HAP-1 (cell line): ENCODE data around the gene PNP.
"Not testable (repeated sequence)": the region's sequence is repeated elsewhere in the genome, so short reads cannot be mapped to it uniquely, and the experiment has no call there.

Source experiments
- DNase-seq, 2 experiments: peaks; one replicate each; pipeline ENCODE4 v3.0.0-alpha.2; 2016 to 2020; ENCODE audit warnings: low spot score in 2 of 2
- H3K27me3 ChIP-seq: fragments of 250-450 bp; sonication (Bioruptor Pico); 2 replicates; pipeline ENCODE4 v1.5.1; 2020; ENCODE audit warnings: low read depth, mild to moderate bottlenecking, moderate library complexity
- H3K36me3 ChIP-seq: fragments of 250-450 bp; sonication (Bioruptor Pico); replicated peaks from 2 replicates; pipeline ENCODE4 v1.5.1; 2020; ENCODE audit warnings: mild to moderate bottlenecking
- H3K4me1 ChIP-seq: fragments of 250-450 bp; sonication (Bioruptor Pico); 2 replicates; pipeline ENCODE4 v1.5.1; 2020; ENCODE audit warnings: mild to moderate bottlenecking
- H3K4me3 ChIP-seq: fragments of 250-450 bp; sonication (Bioruptor Pico); 2 replicates; pipeline ENCODE4 v1.5.1; 2020; ENCODE audit warnings: mild to moderate bottlenecking, moderate library complexity
- H3K9me3 ChIP-seq: fragments of 250-450 bp; sonication (Bioruptor Pico); 2 replicates; pipeline ENCODE4 v1.5.1; 2020; ENCODE audit warnings: mild to moderate bottlenecking, moderate library complexity
- in situ Hi-C: fragments of 300-500 bp; cut with MboI; formaldehyde crosslinking; loops from 3 replicates; pipeline ENCODE4 v1.14.3; 2020; ENCODE audit warnings: low sequenced_read_pairs, inconsistent platforms, mixed read lengths

Gene PNP

GRCh38 chr14:20438664-20439063, 30.5 kb upstream of the PNP start:
- Histone ChIP-seq H3K36me3 (no peaks in the 10 kb centered on the region), H3K9me3 (no peaks in the 10 kb centered on the region), H3K4me1 (no peaks in the 10 kb centered on the region), H3K4me3 (no peak overlapping the region), H3K27me3 (no peaks in the 10 kb centered on the region)
- DNase-seq = no peak
- in situ Hi-C loops = no loop called here

- no peak overlapping the region for H3K4me3 ChIP-seq
- DNase-seq = no peak
- H3K9me3 ChIP-seq = no peaks in the 10 kb centered on the region
- in situ Hi-C loops = no loop called here
- no peaks in the 10 kb centered on the region for H3K4me1 ChIP-seq
- no peaks in the 10 kb centered on the region for H3K27me3 ChIP-seq
- H3K36me3 ChIP-seq = 0 out of 2 replicates have a peak, but pooled peaks cover 4% of the 10 kb centered on the region
Observed at GRCh38 chr14:20440465-20440864, 28.7 kb upstream of the PNP start.

DNA sequence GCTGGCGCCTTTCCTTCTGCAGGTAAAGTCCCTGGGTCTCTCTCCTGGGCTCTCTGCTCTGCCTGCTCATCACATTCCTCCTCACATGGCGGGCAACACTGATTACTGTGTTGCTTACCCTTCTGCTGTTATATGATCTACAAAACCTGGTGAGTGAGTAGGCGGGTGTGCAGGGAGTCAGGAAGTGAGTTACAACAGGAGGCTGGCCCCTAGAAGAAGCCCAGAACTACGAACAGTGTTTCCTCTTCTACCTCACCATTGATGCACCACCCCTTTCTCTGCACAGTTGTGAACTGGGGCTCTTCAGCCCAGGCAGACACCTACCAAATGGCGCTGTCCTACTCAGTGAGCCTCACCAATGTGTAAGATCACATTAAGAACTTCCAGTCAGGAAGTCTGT, 28.3 kb upstream of the PNP start:
- DNase-seq = no peak
- no peaks in the 10 kb centered on the region for H3K9me3 ChIP-seq
- H3K4me3 ChIP-seq = no peak overlapping the region
- H3K4me1 ChIP-seq = no peaks in the 10 kb centered on the region
- in situ Hi-C loops = no loop called here
- H3K27me3 ChIP-seq = no peaks in the 10 kb centered on the region
- peaks cover 6% of the 10 kb centered on the region; the same call in 1 of the 2 replicates for H3K36me3 ChIP-seq

DNA sequence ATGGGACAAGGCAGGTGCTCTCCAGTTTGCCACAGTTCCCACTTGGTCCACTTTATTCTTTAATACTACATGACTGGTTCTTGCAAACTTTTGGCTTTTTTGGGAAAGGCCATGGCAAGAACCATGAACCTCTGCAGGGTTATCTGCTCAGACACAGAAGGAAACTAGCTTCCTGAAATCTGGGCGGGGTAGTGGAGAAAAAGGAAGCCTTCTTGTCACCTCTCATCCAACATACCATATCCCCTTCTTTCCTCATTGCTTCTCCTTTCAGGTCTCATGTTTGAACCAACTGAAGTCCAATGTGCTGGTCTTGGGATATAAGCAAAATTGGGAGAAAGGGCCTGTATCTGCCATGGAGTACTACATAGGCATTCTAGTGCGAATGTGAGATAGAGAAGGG, 27.7 kb upstream of the PNP start:
- H3K27me3 ChIP-seq = no peaks in the 10 kb centered on the region
- in situ Hi-C loops = no loop called here
- no peak overlapping the region for H3K4me3 ChIP-seq
- no peaks in the 10 kb centered on the region for H3K4me1 ChIP-seq
- peaks cover 12% of the 10 kb centered on the region for H3K36me3 ChIP-seq
- no peak for DNase-seq
- no peaks in the 10 kb centered on the region for H3K9me3 ChIP-seq

DNA sequence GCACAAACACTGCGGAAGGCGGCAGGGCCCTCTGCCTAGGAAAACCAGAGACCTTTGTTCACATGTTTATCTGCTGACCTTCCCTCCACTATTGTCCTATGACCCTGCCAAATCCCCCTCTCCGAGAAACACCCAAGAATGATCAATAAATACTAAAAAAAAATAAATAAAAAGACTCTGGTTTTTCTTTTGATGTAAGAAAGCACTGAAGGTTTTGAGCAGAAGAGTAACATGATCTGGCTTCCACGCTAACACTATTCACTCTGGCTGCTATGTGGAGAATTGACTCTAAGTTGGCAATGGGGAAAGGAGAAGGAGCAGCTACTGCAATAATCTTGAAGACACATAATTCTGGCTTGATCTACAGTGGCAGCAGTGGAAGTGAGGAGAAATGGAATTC, 25.6 kb upstream of the PNP start:
- H3K36me3 ChIP-seq = peaks cover 32% of the 10 kb centered on the region
- in situ Hi-C loops, H3K4me1 ChIP-seq, DNase-seq, H3K4me3 ChIP-seq, H3K27me3 ChIP-seq, H3K9me3 ChIP-seq: not testable (repeated sequence)

DNA sequence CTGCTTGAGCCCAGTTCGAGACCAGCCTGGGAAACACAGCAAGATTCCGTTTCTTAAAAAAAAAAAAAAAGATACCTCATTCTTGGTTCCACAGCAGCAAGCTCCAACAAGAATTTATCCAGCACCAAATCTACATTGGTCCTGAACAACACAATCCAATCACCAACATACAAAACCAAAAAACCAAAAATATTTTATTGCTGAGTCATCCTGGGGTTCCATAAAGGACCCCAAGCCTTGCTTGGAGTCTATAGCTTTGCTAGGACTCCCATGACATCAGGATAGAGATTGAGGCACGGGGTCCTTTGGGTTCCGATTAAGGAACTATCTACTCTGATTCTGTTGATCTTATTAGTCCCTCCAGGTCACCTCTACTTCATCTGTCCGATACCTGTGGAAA, 22.3 kb upstream of the PNP start:
- DNase-seq = no peak
- Histone ChIP-seq H3K36me3 (peaks cover 54% of the 10 kb centered on the region), H3K4me3 (no peak overlapping the region), H3K9me3 (no peaks in the 10 kb centered on the region), H3K27me3 (no peaks in the 10 kb centered on the region), H3K4me1 (no peaks in the 10 kb centered on the region)
- in situ Hi-C loops = no loop called here

GRCh38 chr14:20452831-20453230, 16.4 kb upstream of the PNP start:
- peak; percentile 55 to 64 for DNase-seq
- not testable (repeated sequence) for H3K4me3 ChIP-seq, H3K9me3 ChIP-seq, H3K27me3 ChIP-seq, H3K4me1 ChIP-seq
- in situ Hi-C loops = loop anchor here (5.0 kb wide), 1 partner anchor 36 kb away; no protein-coding TSS in a partner anchor
- H3K36me3 ChIP-seq = peaks cover 53% of the 10 kb centered on the region

- H3K36me3 ChIP-seq = peaks cover 55% of the 10 kb centered on the region
- in situ Hi-C loops = loop anchor here (5.0 kb wide), 1 partner anchor 37 kb away; no protein-coding TSS in a partner anchor
- H3K4me3 ChIP-seq = peak within 1 kb of the TSS; percentile 72
- H3K9me3 ChIP-seq = no peaks in the 10 kb centered on the region
- peak; percentile 99 for DNase-seq
- peaks cover 5% of the 10 kb centered on the region; the same call in 1 of the 2 replicates for H3K4me1 ChIP-seq
- H3K27me3 ChIP-seq = no peaks in the 10 kb centered on the region
Observed at GRCh38 chr14:20454516-20455354, 14.5 kb upstream of the PNP start, which contains the start of the genes APEX1 and OSGEP. Gene APEX1 (plus strand): TSS chr14:20455226. CDS start chr14:20455646, 420 bp downstream. Gene OSGEP (minus strand): TSS chr14:20454812. CDS start chr14:20454683, 129 bp downstream.

DNA sequence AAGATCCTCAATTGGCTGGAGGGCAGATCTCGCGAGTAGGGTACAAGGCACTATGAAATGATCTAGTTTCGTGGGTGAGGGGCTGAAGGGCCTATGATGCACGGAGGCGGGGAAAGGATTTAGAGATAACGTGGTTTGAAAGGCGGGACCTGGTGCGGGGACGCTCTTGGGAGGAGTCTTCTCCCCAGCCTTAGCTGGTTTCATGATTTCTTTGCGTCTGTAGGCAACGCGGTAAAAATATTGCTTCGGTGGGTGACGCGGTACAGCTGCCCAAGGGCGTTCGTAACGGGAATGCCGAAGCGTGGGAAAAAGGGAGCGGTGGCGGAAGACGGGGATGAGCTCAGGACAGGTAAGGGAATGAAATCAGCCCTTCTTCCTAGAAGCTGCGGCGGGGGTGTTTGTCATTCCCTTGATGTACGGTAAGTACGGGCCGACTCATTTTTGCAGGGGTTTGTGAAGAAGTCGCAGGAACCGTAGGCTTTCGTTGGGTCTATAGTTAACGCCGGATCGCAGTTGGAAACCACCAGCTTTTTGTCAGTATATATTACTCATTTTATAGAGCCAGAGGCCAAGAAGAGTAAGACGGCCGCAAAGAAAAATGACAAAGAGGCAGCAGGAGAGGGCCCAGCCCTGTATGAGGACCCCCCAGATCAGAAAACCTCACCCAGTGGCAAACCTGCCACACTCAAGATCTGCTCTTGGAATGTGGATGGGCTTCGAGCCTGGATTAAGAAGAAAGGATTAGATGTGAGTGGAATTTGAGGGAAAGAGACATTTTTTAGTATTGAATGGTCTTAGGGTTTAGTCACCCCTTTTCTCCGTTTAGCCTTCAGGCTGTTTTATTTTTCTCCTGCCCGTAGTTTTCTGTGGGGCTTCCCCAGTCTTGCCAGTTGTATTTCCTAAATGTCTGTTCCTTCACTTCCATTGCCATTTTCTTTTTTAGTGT, 13.6 kb upstream of the PNP start:
- in situ Hi-C loops = no loop called here
- Histone ChIP-seq H3K36me3 (peaks cover 48% of the 10 kb centered on the region), H3K9me3 (no peaks in the 10 kb centered on the region), H3K4me3 (peak overlapping the region; percentile 72), H3K4me1 (peaks cover 12% of the 10 kb centered on the region; the same call in 1 of the 2 replicates), H3K27me3 (no peaks in the 10 kb centered on the region)
- DNase-seq = peak in 1 of 2 experiments; percentile 75

DNA sequence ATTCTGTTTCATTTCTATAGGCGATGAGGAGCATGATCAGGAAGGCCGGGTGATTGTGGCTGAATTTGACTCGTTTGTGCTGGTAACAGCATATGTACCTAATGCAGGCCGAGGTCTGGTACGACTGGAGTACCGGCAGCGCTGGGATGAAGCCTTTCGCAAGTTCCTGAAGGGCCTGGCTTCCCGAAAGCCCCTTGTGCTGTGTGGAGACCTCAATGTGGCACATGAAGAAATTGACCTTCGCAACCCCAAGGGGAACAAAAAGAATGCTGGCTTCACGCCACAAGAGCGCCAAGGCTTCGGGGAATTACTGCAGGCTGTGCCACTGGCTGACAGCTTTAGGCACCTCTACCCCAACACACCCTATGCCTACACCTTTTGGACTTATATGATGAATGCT, 12.2 kb upstream of the PNP start:
- Histone ChIP-seq H3K4me3 (no peak overlapping the region), H3K27me3 (no peaks in the 10 kb centered on the region), H3K9me3 (no peaks in the 10 kb centered on the region), H3K4me1 (peaks cover 14% of the 10 kb centered on the region; the same call in 1 of the 2 replicates), H3K36me3 (peaks cover 39% of the 10 kb centered on the region)
- in situ Hi-C loops = no loop called here
- no peak for DNase-seq

GRCh38 chr14:20458031-20458789, 11.0 kb upstream of the PNP start:
- no peak for DNase-seq
- in situ Hi-C loops = no loop called here
- H3K4me3 ChIP-seq = no peak overlapping the region
- H3K27me3 ChIP-seq = no peaks in the 10 kb centered on the region
- peaks cover 18% of the 10 kb centered on the region; the same call in 1 of the 2 replicates for H3K4me1 ChIP-seq
- H3K9me3 ChIP-seq = no peaks in the 10 kb centered on the region
- peaks cover 34% of the 10 kb centered on the region for H3K36me3 ChIP-seq

- peak in 1 of 2 experiments; percentile 32 for DNase-seq
- in situ Hi-C loops = loop anchor here (5.0 kb wide), 1 partner anchor 123 kb away; no protein-coding TSS in a partner anchor
- H3K4me1 ChIP-seq = peaks cover 13% of the 10 kb centered on the region; the same call in 1 of the 2 replicates
- peak overlapping the region; percentile 69 for H3K4me3 ChIP-seq
- peaks cover 34% of the 10 kb centered on the region for H3K36me3 ChIP-seq
- H3K27me3 ChIP-seq = no peaks in the 10 kb centered on the region
- no peaks in the 10 kb centered on the region for H3K9me3 ChIP-seq
Observed at GRCh38 chr14:20460458-20461224, 8.6 kb upstream of the PNP start.
